Measurements from ENCODE around the gene LAGE3. TPM values are rescaled to one million over a fixed set of nuclear protein-coding genes. Genes with fewer than 3 reads are reported as not detected.

LAGE3 gene
- total RNA-seq, 2 donors from 2014 or later = 29.5 to 34.1 TPM

- H3K4me1 Mint-ChIP-seq = no peaks in the 10 kb centered on the region
- H3K36me3 ChIP-seq (ENCODE audit: control insufficient read depth, insufficient read depth, low read length) = peaks cover 14% of the 10 kb centered on the region
- H3K4me1 ChIP-seq (ENCODE audit: control insufficient read depth, insufficient read depth, low read length) = no peaks in the 10 kb centered on the region
- H3K9me3 Mint-ChIP-seq = peaks cover 71% of the 10 kb centered on the region
- H3K27me3 Mint-ChIP-seq (ENCODE audit: insufficient read depth) = no peaks in the 10 kb centered on the region
- H3K36me3 Mint-ChIP-seq (ENCODE audit: low read depth) = peaks cover 20% of the 10 kb centered on the region
- no peak for TF ChIP-seq CTCF (conservative IDR thresholded peaks at IDR 0.05)
- no peak overlapping the region for H3K9ac ChIP-seq (ENCODE audit: extremely low read depth, low read length, poor library complexity, severe bottlenecking)
- H3K4me3 ChIP-seq (ENCODE audit: low read length) = no peak overlapping the region
- H3K27ac ChIP-seq (ENCODE audit: low read depth, low read length) = peak overlapping the region; percentile 60
- DNase-seq = peak; percentile 76
- H3K4me3 Mint-ChIP-seq = peak overlapping the region; percentile 78
- WGBS, 2 experiments (ENCODE audit: insufficient coverage in 1 of 2, insufficient read length in 1 of 2) = 10 to 40% methylated on average over 1 to 37 of the region's 78 CpGs
- peak overlapping the region; percentile 80 for H3K27ac Mint-ChIP-seq
- no peaks in the 10 kb centered on the region for H3K27me3 ChIP-seq (ENCODE audit: control insufficient read depth, insufficient read depth, low read length, poor library complexity, severe bottlenecking)
- no peaks in the 10 kb centered on the region for H3K9me3 ChIP-seq (ENCODE audit: control insufficient read depth, low read length)
These were observed 42.6 kb downstream of the LAGE3 start for GRCh38 chrX:154436374-154436982.

- no peak for TF ChIP-seq CTCF (conservative IDR thresholded peaks at IDR 0.05)
- H3K9me3 ChIP-seq (ENCODE audit: control insufficient read depth, low read length) = no peaks in the 10 kb centered on the region
- Mint-ChIP-seq H3K27me3 (ENCODE audit: insufficient read depth) (no peaks in the 10 kb centered on the region), H3K27ac (no peak overlapping the region), H3K36me3 (ENCODE audit: low read depth) (peaks cover 19% of the 10 kb centered on the region), H3K4me1 (no peaks in the 10 kb centered on the region), H3K9me3 (peaks cover 72% of the 10 kb centered on the region), H3K4me3 (no peak overlapping the region)
- peaks cover 7% of the 10 kb centered on the region for H3K36me3 ChIP-seq (ENCODE audit: control insufficient read depth, insufficient read depth, low read length)
- no peaks in the 10 kb centered on the region for H3K4me1 ChIP-seq (ENCODE audit: control insufficient read depth, insufficient read depth, low read length)
- no peak overlapping the region for H3K4me3 ChIP-seq (ENCODE audit: low read length)
- H3K9ac ChIP-seq (ENCODE audit: extremely low read depth, low read length, poor library complexity, severe bottlenecking) = no peak overlapping the region
- no peak overlapping the region for H3K27ac ChIP-seq (ENCODE audit: low read depth, low read length)
- DNase-seq = no peak
- 92 to 95% methylated on average over 4 to 19 of the region's 19 CpGs for WGBS, 2 experiments (ENCODE audit: insufficient coverage in 1 of 2, insufficient read length in 1 of 2)
- H3K27me3 ChIP-seq (ENCODE audit: control insufficient read depth, insufficient read depth, low read length, poor library complexity, severe bottlenecking) = no peaks in the 10 kb centered on the region
These were observed 43.8 kb downstream of the LAGE3 start for GRCh38 chrX:154435171-154435733.

GRCh38 chrX:154434394-154435168 is 44.5 kb downstream of the LAGE3 start:
- Histone ChIP-seq H3K27me3 (ENCODE audit: control insufficient read depth, insufficient read depth, low read length, poor library complexity, severe bottlenecking) (no peaks in the 10 kb centered on the region), H3K9ac (ENCODE audit: extremely low read depth, low read length, poor library complexity, severe bottlenecking) (no peak overlapping the region), H3K4me1 (ENCODE audit: control insufficient read depth, insufficient read depth, low read length) (no peaks in the 10 kb centered on the region), H3K36me3 (ENCODE audit: control insufficient read depth, insufficient read depth, low read length) (peaks cover 4% of the 10 kb centered on the region), H3K4me3 (ENCODE audit: low read length) (no peak overlapping the region), H3K27ac (ENCODE audit: low read depth, low read length) (no peak overlapping the region), H3K9me3 (ENCODE audit: control insufficient read depth, low read length) (no peaks in the 10 kb centered on the region)
- 97 to 100% methylated on average over 1 to 5 of the region's 7 CpGs for WGBS, 2 experiments (ENCODE audit: insufficient coverage in 1 of 2, insufficient read length in 1 of 2)
- H3K36me3 Mint-ChIP-seq (ENCODE audit: low read depth) = peaks cover 17% of the 10 kb centered on the region
- TF ChIP-seq CTCF (conservative IDR thresholded peaks at IDR 0.05) = no peak
- H3K27ac Mint-ChIP-seq = no peak overlapping the region
- peaks cover 70% of the 10 kb centered on the region for H3K9me3 Mint-ChIP-seq
- DNase-seq = no peak
- no peaks in the 10 kb centered on the region for H3K27me3 Mint-ChIP-seq (ENCODE audit: insufficient read depth)
- no peak overlapping the region for H3K4me3 Mint-ChIP-seq
- no peaks in the 10 kb centered on the region for H3K4me1 Mint-ChIP-seq
